A204.1 (cell line): Measurements from ENCODE around the gene NLRP9.

ENCODE experiments used
- FAIRE-seq: peaks from 2 replicates; lab custom pipeline; 2012; peaks lifted over from hg19 to GRCh38; lab: Jason Lieb, UNC

NLRP9 gene

DNA sequence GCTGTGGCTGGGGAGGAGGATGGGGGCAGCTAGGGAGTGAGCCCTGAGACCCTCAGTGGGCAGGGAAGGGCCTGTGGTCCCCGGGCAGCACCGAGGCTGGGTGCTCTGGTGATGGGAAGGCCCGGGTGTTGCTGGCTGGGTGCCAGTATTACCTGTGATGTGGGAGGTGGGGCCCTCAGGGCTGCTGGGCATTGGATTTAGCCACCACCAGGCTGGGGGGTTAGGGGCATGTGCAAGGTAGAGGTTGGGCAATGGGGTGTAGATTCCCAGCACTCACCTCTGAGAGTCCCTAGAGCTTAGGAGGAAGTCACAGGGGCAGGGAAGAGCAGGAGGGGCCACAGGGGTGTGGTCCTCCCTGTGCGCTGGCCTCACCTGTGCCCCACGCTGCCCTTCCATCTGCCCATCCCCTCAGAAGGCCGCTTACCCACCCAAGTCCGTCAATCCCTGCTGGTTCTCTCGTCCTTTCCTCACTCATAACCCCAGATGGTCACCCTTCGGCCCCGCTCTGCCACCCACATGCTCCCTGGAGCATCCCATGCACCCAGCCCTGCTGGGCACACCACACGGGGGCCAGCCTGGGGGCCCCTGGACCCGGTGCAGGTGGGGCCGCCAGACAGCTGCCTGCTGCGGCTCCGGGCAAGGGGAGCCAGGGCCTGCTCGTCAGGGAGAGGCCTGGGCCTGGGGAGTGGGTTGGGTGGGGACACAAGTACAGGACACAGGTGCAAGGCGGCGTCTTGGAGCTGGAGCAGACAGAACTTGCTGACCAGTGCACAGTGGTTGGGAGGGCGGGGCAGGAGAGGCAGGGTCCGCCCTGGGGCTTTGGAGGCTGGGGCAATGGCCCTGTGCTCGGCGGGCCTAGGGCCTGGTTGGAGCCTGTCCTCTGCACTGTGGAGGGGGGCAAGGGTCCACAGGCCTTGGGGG lies 50.7 kb downstream of the NLRP9 start:
- no peak for FAIRE-seq

DNA sequence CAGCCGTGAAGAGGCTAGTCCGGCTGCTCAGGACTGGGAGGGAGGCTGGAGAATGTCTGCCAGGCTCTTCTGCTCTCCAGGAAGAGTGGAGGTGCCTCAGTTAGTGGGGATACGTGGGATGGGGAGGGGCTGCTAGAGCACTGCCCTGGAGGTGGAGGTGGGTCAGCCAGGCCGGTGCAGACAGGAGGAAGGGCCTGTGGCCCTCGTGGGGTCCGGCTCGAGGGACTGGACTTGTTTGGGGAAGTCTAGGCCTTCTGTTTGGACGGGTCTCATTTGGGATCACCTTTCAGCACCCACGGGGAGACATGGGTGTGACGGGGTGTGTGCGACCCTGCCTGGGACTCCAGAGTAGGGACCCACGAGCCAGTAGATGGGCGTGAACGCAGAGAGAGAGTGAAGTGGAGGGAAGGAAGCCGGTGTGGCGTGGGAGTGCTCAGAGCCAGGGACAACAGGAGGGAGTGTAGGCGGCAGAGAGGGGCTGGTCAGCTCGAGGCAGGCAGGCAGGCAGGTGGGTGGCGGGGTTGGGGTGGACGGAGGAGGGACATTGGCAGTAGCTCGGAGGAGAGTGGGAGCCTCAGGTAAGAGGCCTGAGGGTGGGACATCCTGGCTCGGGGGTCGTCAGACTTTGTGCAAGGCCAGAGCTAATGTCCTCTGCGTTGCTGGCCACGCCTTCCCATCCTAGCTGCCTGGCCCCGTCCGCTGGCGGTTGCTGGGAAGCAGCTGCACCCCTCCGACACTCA lies 51.7 kb downstream of the NLRP9 start:
- no peak for FAIRE-seq

DNA sequence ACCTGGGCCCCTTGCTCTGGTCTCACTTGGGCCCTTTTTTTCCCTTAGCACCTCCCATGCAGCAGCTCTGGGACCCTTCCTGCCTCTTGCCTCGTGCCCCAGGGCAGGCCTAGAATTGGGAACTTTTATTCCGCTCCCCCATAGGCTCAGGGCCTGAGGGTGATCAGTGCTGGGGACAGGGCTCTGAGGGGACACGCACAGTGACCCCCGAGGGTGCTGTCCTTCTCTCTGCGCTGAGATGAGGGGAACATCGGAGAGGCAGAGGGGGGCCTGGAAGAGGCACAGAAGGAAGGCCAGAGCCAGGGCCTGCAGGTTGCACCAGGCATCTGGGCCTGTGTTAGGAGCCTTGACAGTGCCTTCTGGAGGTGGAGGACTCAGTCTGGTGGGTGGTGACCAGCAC lies 52.4 kb downstream of the NLRP9 start:
- no peak for FAIRE-seq

DNA sequence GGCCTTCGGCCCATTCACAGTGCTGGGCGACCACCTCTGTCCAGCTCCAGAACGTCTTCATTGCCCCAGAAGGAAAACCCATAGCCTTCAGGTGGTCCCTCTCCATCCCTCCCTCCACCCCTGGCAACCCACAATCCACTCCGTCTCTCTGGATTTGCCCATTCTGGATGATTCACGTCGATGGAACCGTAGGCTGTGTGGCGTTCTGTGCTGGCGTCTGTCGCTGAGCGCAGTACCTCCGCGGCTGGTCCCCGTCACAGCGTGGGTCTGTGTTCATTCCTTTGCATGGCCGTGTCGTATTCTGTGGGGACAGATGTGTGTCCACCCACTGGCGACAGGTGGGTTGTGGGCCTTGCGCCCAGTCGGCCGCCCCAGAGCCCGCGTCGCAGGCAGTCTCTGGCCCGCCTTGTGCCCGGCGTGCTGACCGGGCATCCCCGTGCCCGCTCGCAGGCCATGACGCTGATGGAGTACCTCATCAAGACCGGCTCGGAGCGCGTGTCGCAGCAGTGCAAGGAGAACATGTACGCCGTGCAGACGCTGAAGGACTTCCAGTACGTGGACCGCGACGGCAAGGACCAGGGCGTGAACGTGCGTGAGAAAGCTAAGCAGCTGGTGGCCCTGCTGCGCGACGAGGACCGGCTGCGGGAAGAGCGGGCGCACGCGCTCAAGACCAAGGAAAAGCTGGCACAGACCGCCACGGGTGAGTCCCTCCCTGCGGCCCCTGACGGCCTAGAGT lies 53.1 kb downstream of the NLRP9 start:
- no peak for FAIRE-seq

DNA sequence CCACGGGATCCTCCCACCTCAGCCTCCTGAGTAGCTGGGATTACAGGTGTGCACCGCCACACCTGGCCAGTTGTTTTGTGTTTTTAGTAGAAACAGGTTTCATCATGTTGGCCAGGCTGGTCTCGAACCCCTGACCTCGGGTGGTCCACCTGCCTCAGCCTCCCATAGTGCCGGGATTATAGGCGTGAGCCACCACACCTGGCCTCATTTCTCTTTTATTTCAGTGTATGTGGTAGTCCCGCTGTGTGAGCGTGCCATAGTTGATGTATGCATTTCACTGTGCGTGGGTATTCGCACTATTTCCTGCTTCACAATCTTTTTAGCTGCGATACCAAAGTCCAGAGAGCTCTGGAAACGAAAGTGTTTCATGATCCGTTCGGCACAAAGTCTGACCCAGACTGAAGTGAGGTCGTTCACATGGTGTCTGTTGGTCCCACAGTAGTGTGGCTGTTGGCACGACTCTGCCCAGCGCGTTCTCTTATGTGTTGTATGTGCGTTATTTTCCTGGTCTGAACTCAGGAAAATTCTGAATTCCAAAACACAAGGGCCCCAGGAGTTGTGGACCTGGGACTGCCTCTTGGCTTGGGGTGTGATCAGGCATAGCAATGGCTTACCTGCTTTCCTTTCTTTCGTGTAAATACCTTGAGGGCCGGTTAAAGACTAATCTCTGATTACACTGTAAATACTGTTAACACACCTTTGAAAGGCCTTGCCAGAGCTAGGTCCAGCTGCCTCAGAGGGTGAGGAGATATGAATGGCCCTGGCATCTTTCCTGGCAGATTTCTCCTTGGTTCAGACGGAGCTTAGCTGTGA lies 54.5 kb downstream of the NLRP9 start:
- FAIRE-seq, result no peak

DNA sequence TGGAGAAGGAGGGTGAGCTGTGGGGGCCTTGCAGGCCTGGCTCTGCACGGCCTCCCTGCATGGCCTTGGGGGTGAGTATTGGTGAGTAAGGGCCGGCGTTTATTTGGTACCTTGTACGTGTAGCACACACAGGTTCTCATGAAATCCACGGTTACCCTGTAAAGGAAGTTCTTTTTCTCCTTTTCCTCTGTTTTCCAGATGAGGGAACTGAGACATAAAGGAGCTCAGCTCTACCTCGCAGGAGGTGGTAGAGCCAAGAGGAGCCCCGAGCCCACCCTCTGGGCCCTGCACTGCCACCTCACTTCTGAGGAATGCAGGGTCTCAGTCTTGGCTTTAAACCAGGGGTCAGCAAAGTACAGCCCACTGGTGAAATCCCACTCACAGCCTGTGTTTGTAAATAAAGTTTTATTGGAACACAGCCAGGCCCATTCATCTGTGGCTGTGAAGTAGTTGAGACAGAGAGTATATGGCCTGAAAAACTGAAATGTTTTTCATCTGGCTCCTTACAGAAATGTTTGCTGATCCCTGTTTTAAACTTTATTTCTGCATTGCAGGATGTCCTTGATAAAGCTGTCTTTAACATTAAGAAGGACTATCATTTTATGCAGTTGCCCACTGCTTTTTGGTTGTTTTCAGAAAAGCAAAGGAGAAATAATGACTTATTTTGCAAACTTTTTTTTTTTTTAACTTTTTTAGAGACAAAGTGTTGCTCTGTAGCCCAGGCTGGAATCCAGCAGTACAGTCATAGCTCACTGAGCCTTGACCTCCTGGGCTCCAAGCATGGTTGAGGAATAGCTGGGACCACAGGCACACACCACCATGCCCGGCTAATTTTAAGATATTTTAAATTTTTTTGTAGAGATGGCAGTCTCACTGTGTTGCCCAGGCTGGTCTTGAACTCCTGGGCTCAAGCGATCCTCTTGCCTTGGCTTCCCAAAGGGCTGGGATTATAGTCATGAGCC lies 56.8 kb downstream of the NLRP9 start:
- no peak for FAIRE-seq

DNA sequence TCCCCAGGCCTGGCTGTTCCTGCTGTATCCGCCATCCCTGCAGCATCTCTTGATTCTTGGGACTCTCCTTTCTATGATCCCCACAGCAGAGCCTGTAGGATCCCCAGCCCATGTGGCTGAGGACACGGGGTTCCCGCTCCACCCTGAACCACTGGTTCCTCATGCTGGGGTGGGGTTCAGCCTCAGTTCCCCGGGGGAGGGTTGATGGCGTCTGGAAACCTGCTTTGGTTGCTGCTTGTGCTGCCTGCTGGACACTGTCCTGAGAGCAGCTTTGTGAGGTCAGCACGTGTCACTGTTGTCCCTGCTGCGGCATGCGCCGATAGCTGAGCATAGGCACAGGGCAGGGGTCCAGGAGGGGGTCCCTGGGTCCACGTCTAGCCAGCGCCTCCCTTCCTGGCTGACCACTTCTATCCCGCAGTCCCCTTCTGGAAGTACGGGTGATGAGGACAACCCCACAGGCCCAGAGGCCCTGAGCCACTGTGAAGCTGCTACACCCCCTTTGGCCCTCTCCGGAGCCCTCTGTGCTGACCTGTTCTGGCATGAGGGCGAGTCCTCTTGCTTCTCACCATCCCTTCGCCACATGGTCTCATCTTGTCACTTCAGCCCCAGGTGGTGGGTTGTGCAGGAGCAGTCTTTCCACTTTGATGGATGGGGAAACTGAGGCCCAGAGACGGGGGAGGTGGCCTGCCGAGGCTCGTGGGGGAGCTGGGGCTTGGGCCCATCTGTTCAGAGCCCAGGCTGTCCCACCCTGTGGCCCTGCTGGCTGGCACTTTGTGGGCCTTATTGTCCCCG lies 57.7 kb downstream of the NLRP9 start:
- FAIRE-seq, result no peak

DNA sequence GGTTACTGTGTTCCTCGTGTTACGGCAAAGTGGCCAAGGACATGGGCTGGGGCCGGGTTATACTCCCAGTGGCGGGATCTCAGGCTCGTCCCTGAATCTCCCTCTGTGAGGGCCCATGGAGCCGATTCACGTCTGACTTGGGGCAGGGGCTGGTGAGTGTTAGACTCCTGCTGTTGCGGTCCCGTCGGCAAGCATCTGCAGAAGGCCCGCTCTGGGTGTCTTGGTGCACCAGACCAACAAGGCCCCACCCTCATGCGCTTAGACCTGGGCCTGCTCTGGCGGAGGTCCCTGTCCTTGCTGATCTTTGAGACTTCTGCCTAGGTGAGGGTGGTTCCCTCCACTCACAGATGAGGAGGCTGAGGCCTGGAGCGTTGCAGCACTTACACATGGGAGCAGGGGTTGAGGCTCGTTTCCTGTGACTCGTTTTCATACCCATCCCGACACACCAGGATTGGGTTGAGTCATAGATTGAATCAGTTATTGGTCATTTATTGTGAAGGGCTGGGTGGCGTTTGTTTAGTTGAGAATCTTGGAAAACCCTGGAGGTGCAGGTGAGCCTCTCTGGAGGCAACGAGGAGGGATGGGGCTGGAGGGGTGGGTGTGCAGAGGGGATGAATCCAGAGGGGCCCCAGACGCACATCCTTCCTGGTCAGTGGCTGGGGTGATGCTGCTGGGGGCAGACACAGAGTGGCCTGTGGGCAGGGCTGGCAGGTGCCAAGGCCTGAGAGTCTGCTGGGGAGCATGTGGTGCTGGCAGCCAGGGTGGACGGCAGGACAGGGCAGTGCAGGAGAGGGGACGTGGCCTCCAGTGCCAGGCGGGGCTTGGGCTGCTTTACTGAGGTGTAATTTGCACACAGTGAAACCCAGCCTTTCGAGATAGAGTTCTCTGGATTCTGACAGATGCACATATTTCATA lies 58.6 kb downstream of the NLRP9 start:
- FAIRE-seq, result no peak

DNA sequence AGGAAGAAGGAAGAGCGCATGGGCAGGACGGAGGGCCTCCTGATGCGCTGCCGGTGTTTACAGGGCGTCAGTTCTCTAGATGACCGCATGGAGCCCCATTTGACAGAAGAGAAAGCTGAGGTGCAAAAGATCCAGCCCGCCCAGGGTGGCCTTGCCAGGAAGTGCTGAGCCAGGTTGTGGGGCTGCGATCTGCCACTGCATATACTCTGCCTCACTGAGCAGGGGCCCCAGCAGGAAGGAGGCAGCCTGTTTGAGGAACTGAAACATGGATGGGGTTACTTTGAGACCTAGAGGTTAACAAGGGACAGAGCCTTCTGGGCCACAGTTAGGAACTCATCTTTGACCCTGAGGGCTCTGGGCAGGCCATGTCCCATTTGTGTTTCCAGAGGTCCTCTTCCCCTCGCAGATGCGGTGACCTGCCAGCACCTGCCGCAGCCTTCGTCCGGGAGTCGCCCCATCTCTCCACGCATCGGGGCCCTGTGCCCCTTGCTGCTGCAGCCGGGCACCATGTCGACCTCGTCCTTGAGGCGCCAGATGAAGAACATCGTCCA lies 60.0 kb downstream of the NLRP9 start:
- no peak for FAIRE-seq

DNA sequence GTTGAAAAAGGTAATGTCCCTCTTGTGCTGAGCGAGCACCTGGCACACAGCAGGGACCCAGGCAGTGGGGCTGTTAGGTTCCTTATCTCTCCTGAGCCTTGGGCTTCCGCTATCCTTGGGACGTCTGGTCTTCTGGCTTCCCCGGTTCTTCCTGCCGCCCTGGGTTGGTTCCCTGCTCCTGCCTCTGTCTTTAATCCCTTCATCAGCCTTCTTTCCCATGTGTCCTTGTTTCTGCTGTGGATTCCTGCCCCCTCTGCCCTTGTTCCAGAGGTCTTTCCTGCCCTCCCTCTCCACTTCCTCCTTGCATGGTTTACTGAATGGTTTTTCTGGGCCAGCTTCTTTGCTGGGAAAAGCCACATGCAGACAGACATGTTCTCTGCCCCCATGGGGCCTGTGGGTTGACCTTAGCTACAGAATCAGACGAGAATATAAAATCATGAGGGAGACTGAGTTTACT lies 60.6 kb downstream of the NLRP9 start:
- FAIRE-seq, result no peak

DNA sequence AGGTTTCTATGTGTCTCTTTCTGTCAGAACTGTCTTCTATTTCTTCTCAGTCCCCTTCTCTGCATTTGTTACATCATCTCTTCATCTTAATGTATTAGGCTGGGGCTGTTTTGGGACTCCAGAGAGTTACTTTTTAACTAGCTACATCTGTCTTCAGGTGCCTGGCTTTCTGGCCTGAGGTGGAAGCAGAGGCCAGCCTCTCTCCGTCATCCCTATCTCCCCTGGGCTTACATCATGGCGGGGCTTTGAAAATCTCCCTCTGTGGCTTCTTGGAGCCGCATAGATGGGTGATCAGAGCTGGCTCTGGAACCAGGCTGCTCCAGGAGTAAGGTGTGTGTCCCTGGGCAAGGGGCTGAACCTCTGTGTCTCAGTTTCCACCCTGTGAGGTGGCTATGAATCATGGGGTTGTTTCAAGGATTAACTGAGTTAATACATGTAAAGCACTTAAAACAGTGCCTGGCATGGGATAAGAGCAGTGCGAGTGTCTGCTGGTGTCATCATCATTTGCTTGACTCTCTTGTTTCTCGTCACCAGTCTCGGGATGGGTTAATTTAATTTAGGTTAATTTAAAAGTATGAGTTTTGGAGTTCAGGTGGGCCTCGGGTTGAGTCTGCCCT lies 61.2 kb downstream of the NLRP9 start:
- FAIRE-seq, result no peak

DNA sequence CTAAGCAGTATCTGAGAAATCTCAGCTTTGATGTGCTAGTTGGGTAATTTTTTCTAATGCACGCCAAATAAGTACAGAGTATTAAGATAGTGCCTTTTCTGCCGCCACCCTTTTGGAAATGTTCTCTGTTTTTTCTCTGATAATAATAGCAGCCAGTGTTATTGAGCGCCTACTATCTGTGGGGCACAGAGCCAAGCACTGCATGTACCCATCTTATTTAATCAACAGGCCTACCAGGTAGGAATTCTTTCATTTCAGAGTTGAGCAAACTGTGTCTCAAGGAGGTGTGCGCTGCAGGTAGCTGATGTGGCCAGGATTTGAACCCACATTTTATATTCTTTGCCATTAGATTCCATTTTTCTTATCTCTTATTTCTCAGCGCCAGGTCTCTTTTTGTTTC lies 61.8 kb downstream of the NLRP9 start:
- FAIRE-seq, result no peak

DNA sequence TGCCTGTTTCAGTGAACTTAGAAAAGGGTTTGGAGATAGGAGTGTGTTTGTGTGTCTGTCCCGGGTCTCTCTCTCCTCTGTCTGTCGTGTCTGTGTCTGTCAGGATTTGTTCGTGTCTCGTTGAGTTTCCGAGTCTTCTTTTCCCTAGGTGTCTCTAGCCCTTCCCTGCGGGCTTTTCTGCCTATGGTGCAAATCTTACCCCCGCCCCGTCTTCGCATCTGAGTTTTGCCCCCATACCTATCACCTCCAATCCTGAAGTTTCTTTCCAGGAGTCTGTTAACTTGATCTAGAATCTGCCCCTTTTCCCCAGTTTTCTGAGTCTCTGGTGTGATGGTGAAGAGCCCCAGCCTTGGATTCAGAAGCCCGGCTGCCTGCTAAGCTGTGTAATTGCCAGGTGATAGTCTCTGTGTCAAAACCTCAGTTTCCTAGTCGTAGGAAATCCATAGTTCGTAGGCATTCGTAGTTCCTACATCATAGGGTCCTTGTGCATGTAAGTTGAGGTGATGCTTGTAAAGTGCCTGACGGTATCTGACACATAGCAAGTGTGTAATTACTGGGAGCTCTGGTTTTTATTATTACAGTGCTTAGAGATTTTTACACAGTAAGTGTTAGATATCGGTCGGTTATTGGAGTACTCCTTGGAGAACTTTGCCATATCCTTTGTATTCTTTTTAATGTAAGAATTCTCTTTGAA lies 62.4 kb downstream of the NLRP9 start:
- no peak for FAIRE-seq

DNA sequence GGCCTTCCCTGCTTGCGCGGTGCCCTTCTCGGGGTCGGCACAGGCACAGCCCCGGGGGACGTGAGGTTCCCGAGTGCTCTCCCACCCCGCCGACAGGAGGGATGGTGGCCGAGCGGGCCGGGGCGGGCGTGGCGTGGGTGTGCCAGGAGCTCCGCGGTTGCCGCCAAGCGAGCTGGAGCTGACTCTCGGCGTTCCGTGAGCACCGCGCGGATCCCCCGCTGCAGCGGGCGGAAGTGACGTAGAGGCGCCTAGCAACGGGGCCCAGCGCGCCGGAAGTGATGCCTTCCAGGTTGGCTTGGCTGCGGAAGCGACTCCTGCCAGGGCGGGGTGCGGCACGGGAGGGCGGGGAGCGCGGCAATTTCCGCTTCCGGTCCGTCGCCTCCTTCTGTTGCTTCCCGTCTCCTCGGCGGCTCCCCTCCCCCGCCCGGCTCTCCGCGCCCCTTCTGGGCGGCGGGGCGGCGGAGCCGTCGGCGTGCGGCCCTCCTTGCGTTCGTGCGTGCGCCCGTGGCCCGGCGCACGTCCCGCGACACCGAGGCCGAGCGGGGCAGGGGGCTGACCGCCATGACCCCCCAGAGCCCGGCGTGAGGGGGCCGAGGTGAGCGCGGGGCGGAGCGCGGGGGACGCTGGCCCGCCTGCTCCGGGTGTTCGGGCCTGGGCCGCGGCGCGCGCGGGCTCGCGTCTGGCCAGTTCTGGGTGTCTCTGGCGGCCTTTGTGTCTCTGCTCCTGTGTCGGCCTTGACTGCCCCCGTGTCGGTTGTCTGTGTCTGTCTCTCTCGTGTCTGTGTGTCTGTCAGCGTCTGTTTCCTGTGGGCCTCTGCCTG lies 63.2 kb downstream of the NLRP9 start, which contains the start of gene EPN1:
EPN1 (plus strand) TSS at position 386 of the 820 bp plus-strand sequence. CDS start 3,402 bp downstream, outside the sequence.
- peak; percentile 52 for FAIRE-seq

DNA sequence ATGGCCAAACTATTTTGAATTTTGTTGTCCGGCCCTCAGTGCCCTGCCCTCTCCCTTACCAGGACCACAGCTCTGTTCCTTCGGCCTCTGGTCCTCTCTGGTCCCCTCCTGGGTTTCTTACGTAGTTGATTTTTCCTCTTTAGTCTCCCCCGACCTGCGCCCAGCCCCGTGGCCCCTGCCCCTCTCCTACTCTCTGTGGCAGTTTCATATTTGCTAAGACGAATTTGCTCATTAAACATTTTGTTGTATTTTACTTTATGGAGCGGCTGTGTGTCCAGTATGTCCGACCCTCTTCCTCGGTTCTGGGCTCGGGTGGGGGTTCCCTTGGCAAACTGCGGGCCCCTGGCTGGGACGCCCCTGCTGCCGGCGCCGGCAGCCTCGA lies 63.8 kb downstream of the NLRP9 start:
- FAIRE-seq, result no peak

DNA sequence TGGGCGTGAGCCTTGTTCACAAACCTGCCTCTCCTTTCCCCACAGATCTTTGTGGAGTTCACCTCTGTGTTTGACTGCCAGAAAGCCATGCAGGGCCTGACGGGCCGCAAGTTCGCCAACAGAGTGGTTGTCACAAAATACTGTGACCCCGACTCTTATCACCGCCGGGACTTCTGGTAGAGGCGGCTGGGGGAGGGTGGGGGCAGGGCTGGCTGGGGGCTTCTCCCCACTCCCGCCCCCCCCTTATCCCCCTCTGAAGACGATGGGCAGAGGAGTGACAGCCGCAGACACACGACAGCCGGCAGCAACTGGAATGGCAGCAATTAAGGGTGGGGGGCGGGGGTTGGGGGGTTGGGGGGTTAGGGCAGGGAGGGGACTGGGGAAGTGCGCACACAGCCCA lies 64.3 kb downstream of the NLRP9 start:
- no peak for FAIRE-seq
